GM23338 (cell line): ENCODE data around the gene CEP72.

Source experiments
- CREB1 ChIP-seq: fragments of 250-450 bp; sonication (Bioruptor Pico); IDR thresholded peaks from 2 replicates; pipeline ENCODE4 v1.5.0; 2020; ENCODE audit warnings: low read depth, mild to moderate bottlenecking, moderate library complexity
- EZH2 ChIP-seq: fragments of 200-600 bp; sonication (generic); IDR thresholded peaks from one replicate; pipeline ENCODE4 v1.8.0; 2017; ENCODE audit warnings: antibody characterized with exemption, mild to moderate bottlenecking, low read depth; ENCODE audit not compliant: unreplicated experiment
- EZH2phosphoT487 ChIP-seq: fragments of 200-600 bp; sonication (generic); IDR thresholded peaks from one replicate; pipeline ENCODE4 v1.8.1; 2018; ENCODE audit warnings: antibody characterized with exemption; ENCODE audit not compliant: unreplicated experiment
- JUNB ChIP-seq: IDR thresholded peaks from one replicate; pipeline ENCODE4 v1.6.1; 2016; ENCODE audit warnings: antibody characterized with exemption; ENCODE audit not compliant: unreplicated experiment
- POLR2AphosphoS5 ChIP-seq: IDR thresholded peaks from 2 replicates; pipeline ENCODE4 v1.6.1; 2016; ENCODE audit warnings: antibody characterized with exemption, low read depth
- STAT1 ChIP-seq: IDR thresholded peaks from one replicate; pipeline ENCODE4 v1.6.1; 2016; ENCODE audit warnings: antibody characterized with exemption; ENCODE audit not compliant: unreplicated experiment
- ZNF114 ChIP-seq: fragments of 250-450 bp; sonication (Bioruptor Pico); IDR thresholded peaks from 2 replicates; pipeline ENCODE4 v1.5.0; 2020; ENCODE audit warnings: mild to moderate bottlenecking, moderate library complexity
- ZNF331 ChIP-seq: fragments of 250-450 bp; sonication (Bioruptor Pico); IDR thresholded peaks from 2 replicates; pipeline ENCODE4 v1.5.0; 2020; ENCODE audit warnings: low read depth, mild to moderate bottlenecking, moderate library complexity
- TF ChIP-seq, protein P1 (sequence below), 2 experiments: fragments of 200-600 bp in 1 of 2; sonication (generic) in 1 of 2; conservative IDR thresholded peaks; 2 replicates each; pipeline versions ENCODE4 v1.5.1 to v1.6.1; 2016 to 2017; ENCODE audit warnings: antibody characterized with exemption in 2 of 2, low read depth in 2 of 2, mild to moderate bottlenecking in 2 of 2, moderate library complexity in 1 of 2
- TF ChIP-seq, protein P2 (sequence below): IDR thresholded peaks from one replicate; pipeline ENCODE4 v1.6.1; 2018; ENCODE audit warnings: antibody characterized with exemption; ENCODE audit not compliant: unreplicated experiment
- TF ChIP-seq, protein P3 (sequence below): IDR thresholded peaks from 2 replicates; pipeline ENCODE4 v1.6.1; 2016; ENCODE audit warnings: antibody characterized with exemption

DNA sequence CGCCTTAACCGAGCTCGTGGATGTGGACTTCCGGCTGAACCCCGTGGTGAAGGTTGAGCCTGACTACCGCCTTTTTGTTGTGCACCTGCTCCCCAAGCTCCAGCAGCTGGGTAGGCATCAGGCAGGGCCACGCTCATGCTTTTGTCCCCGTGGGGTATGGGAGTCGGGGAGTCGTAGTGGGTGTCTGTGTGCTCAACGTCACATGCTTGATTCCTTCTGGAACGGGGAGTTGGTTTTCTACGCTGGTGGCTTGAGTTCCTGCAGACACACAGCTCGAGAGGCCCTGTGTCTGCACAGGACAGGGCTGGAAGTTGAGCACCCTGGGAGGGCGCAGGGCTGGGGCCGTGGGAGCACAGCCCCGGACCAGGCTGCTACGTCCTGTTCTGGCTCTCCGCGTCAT lies 8.0 kb downstream of the CEP72 start:
- TF ChIP-seq, protein P1, sequence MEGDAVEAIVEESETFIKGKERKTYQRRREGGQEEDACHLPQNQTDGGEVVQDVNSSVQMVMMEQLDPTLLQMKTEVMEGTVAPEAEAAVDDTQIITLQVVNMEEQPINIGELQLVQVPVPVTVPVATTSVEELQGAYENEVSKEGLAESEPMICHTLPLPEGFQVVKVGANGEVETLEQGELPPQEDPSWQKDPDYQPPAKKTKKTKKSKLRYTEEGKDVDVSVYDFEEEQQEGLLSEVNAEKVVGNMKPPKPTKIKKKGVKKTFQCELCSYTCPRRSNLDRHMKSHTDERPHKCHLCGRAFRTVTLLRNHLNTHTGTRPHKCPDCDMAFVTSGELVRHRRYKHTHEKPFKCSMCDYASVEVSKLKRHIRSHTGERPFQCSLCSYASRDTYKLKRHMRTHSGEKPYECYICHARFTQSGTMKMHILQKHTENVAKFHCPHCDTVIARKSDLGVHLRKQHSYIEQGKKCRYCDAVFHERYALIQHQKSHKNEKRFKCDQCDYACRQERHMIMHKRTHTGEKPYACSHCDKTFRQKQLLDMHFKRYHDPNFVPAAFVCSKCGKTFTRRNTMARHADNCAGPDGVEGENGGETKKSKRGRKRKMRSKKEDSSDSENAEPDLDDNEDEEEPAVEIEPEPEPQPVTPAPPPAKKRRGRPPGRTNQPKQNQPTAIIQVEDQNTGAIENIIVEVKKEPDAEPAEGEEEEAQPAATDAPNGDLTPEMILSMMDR (conservative IDR thresholded peaks at IDR 0.05; ENCODE audit: low read depth in 2 of 2) = no peak
- TF ChIP-seq, protein P2, sequence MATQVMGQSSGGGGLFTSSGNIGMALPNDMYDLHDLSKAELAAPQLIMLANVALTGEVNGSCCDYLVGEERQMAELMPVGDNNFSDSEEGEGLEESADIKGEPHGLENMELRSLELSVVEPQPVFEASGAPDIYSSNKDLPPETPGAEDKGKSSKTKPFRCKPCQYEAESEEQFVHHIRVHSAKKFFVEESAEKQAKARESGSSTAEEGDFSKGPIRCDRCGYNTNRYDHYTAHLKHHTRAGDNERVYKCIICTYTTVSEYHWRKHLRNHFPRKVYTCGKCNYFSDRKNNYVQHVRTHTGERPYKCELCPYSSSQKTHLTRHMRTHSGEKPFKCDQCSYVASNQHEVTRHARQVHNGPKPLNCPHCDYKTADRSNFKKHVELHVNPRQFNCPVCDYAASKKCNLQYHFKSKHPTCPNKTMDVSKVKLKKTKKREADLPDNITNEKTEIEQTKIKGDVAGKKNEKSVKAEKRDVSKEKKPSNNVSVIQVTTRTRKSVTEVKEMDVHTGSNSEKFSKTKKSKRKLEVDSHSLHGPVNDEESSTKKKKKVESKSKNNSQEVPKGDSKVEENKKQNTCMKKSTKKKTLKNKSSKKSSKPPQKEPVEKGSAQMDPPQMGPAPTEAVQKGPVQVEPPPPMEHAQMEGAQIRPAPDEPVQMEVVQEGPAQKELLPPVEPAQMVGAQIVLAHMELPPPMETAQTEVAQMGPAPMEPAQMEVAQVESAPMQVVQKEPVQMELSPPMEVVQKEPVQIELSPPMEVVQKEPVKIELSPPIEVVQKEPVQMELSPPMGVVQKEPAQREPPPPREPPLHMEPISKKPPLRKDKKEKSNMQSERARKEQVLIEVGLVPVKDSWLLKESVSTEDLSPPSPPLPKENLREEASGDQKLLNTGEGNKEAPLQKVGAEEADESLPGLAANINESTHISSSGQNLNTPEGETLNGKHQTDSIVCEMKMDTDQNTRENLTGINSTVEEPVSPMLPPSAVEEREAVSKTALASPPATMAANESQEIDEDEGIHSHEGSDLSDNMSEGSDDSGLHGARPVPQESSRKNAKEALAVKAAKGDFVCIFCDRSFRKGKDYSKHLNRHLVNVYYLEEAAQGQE = no peak
- TF ChIP-seq EZH2phosphoT487 = no peak
- TF ChIP-seq POLR2AphosphoS5 = no peak
- TF ChIP-seq EZH2 = no peak
- no peak for TF ChIP-seq JUNB
- TF ChIP-seq STAT1 = no peak
- no peak for TF ChIP-seq CREB1 (CRISPR knock-in tag)
- TF ChIP-seq ZNF114 (CRISPR knock-in tag) = no peak
- TF ChIP-seq, protein P3, sequence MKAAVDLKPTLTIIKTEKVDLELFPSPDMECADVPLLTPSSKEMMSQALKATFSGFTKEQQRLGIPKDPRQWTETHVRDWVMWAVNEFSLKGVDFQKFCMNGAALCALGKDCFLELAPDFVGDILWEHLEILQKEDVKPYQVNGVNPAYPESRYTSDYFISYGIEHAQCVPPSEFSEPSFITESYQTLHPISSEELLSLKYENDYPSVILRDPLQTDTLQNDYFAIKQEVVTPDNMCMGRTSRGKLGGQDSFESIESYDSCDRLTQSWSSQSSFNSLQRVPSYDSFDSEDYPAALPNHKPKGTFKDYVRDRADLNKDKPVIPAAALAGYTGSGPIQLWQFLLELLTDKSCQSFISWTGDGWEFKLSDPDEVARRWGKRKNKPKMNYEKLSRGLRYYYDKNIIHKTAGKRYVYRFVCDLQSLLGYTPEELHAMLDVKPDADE = no peak
- no peak for TF ChIP-seq ZNF331 (CRISPR knock-in tag)
